IMR-90 (cell line): Measurements from ENCODE around the gene SLC19A1. TPM values are rescaled to one million over a fixed set of nuclear protein-coding genes. Genes with fewer than 3 reads are reported as not detected.

ENCODE experiments used
- ATAC-seq: fragments of 200-7000 bp; cut with Tn5 transposase; 2 replicates; pipeline ENCODE4 v1.9.1; 2020; ENCODE audit warnings: low read depth, mild to moderate bottlenecking, moderate library complexity
- BruUV-seq: library from RNA; stranded (reverse); fragments of 400-500 nt; replicated peaks from 2 replicates; lab custom pipeline; 2021; lab: Mats Ljungman, UMichigan
- CTCF ChIA-PET: fragments of 300-600 bp; formaldehyde crosslinking; extraction: SDS; loops from one replicate; lab custom pipeline; 2021; ENCODE audit warnings: antibody characterized with exemption; lab: Yijun Ruan, JAX
- POLR2A ChIA-PET: fragments of 300-600 bp; sonication (Branson Sonifier 250); formaldehyde crosslinking; loops from one replicate; lab custom pipeline; 2022; ENCODE audit warnings: antibody characterized with exemption; ENCODE audit not compliant: unreplicated experiment; lab: Charles Lee
- DNase-seq: peaks from one replicate; pipeline ENCODE4 v3.0.0; 2013
- H2AFZ ChIP-seq: replicated peaks from 2 replicates; pipeline ENCODE3; 2013; ENCODE audit warnings: low read length, mild to moderate bottlenecking; ENCODE audit not compliant: poor library complexity
- H2AK5ac ChIP-seq: 2 replicates; pipeline ENCODE4 v1.6.1; 2013; ENCODE audit warnings: low read depth, low read length, inconsistent platforms
- H2AK9ac ChIP-seq: replicated peaks from 2 replicates; pipeline ENCODE3; 2013; ENCODE audit warnings: mild to moderate bottlenecking, low read depth, low read length, moderate library complexity; ENCODE audit not compliant: poor library complexity
- H2BK120ac ChIP-seq: 2 replicates; pipeline ENCODE4 v1.6.1; 2013; ENCODE audit warnings: low read depth, low read length, inconsistent platforms
- H2BK15ac ChIP-seq: 3 replicates; pipeline ENCODE4 v1.6.1; 2013; ENCODE audit warnings: low read depth, low read length, inconsistent platforms
- H2BK20ac ChIP-seq: 2 replicates; pipeline ENCODE4 v1.6.1; 2013; ENCODE audit warnings: low read depth, mild to moderate bottlenecking, inconsistent platforms, low read length, moderate library complexity
- H2BK5ac ChIP-seq: 2 replicates; pipeline ENCODE4 v1.6.1; 2013; ENCODE audit warnings: mild to moderate bottlenecking, low read depth, low read length, inconsistent platforms; ENCODE audit not compliant: poor library complexity, severe bottlenecking
- H3K14ac ChIP-seq: replicated peaks from 2 replicates; pipeline ENCODE4 v1.6.1; 2013; ENCODE audit warnings: low read depth, low read length, inconsistent platforms
- H3K18ac ChIP-seq: 2 replicates; pipeline ENCODE4 v1.6.1; 2013; ENCODE audit warnings: low read depth, low read length, control low read depth
- H3K23ac ChIP-seq: 2 replicates; pipeline ENCODE4 v1.6.1; 2013; ENCODE audit warnings: low read depth, low read length, inconsistent platforms
- H3K27ac ChIP-seq: 2 replicates; pipeline ENCODE4 v1.5.1; 2013; ENCODE audit warnings: mild to moderate bottlenecking, control low read depth, low read length; ENCODE audit not compliant: insufficient read depth
- H3K27me3 ChIP-seq: 2 replicates; pipeline ENCODE4 v1.6.1; 2013; ENCODE audit warnings: low read length; ENCODE audit not compliant: control insufficient read depth, insufficient read depth
- H3K36me3 ChIP-seq: 2 replicates; pipeline ENCODE4 v1.6.1; 2013; ENCODE audit warnings: low read length, mixed read lengths; ENCODE audit not compliant: control insufficient read depth, insufficient read depth
- H3K4ac ChIP-seq: 2 replicates; pipeline ENCODE4 v1.6.1; 2013; ENCODE audit warnings: low read depth, low read length, inconsistent platforms
- H3K4me1 ChIP-seq: 2 replicates; pipeline ENCODE4 v1.6.1; 2013; ENCODE audit warnings: low read length, mixed read lengths; ENCODE audit not compliant: control insufficient read depth, insufficient read depth
- H3K4me2 ChIP-seq: 2 replicates; pipeline ENCODE4 v1.6.1; 2013; ENCODE audit warnings: low read depth, mild to moderate bottlenecking, control low read depth, low read length, moderate library complexity
- H3K4me3 ChIP-seq: 2 replicates; pipeline ENCODE4 v1.5.1; 2013; ENCODE audit warnings: low read depth, mild to moderate bottlenecking, control low read depth, low read length, moderate library complexity; ENCODE audit not compliant: insufficient read depth
- H3K56ac ChIP-seq: 2 replicates; pipeline ENCODE4 v1.6.1; 2013; ENCODE audit warnings: low read length, inconsistent platforms; ENCODE audit not compliant: insufficient read depth; ENCODE audit errors: extremely low read depth
- H3K79me1 ChIP-seq, 2 experiments: 2 replicates each; pipeline ENCODE4 v1.6.1; 2013; ENCODE audit warnings: low read length in 2 of 2, inconsistent platforms in 1 of 2, low read depth in 1 of 2
- H3K9ac ChIP-seq: 2 replicates; pipeline ENCODE4 v1.6.1; 2013; ENCODE audit warnings: low read depth, low read length, control low read depth
- H3K9me1 ChIP-seq: 2 replicates; pipeline ENCODE4 v1.6.1; 2013; ENCODE audit warnings: low read length, inconsistent platforms; ENCODE audit not compliant: insufficient read depth
- H3K9me3 ChIP-seq: 2 replicates; pipeline ENCODE4 v1.6.1; 2013; ENCODE audit warnings: low read length; ENCODE audit not compliant: control insufficient read depth, insufficient read depth
- H4K20me1 ChIP-seq: 2 replicates; pipeline ENCODE4 v1.6.1; 2013; ENCODE audit warnings: low read length, inconsistent platforms; ENCODE audit not compliant: insufficient read depth
- H4K5ac ChIP-seq: 2 replicates; pipeline ENCODE4 v1.6.1; 2013; ENCODE audit warnings: mild to moderate bottlenecking, low read depth, low read length, control low read depth
- H4K8ac ChIP-seq, 2 experiments: 2 replicates each; pipeline ENCODE4 v1.6.1; 2013; ENCODE audit warnings: low read depth in 2 of 2, low read length in 2 of 2, control low read depth in 1 of 2, inconsistent platforms in 1 of 2
- H4K91ac ChIP-seq: 2 replicates; pipeline ENCODE4 v1.6.1; 2013; ENCODE audit warnings: low read depth, low read length, inconsistent platforms; ENCODE audit not compliant: insufficient read depth
- BHLHE40 ChIP-seq: fragments of 150-350 bp; IDR thresholded peaks from 2 replicates; pipeline ENCODE4 v1.6.1; 2016; ENCODE audit warnings: mild to moderate bottlenecking, low read depth, low read length
- CEBPB ChIP-seq: IDR thresholded peaks from 2 replicates; pipeline ENCODE4 v1.6.1; 2012; ENCODE audit warnings: low read depth, low read length, improper control_type of control experiment
- CHD1 ChIP-seq: IDR thresholded peaks from 2 replicates; pipeline ENCODE4 v1.6.1; 2012; ENCODE audit warnings: low read depth, low read length, improper control_type of control experiment
- CTCF ChIP-seq: conservative IDR thresholded peaks from 2 replicates; pipeline ENCODE4 v1.5.1; 2012; ENCODE audit warnings: mild to moderate bottlenecking, low read depth, low read length, improper control_type of control experiment
- FOS ChIP-seq: fragments of 150-350 bp; IDR thresholded peaks from 2 replicates; pipeline ENCODE4 v1.6.1; 2016; ENCODE audit warnings: low read depth, low read length
- MAFK ChIP-seq: IDR thresholded peaks from 2 replicates; pipeline ENCODE4 v1.6.1; 2012; ENCODE audit warnings: low read depth, low read length, improper control_type of control experiment
- MAZ ChIP-seq: IDR thresholded peaks from 2 replicates; pipeline ENCODE4 v1.6.1; 2012; ENCODE audit warnings: low read depth, mild to moderate bottlenecking, low read length, improper control_type of control experiment, moderate library complexity, borderline replicate concordance
- MXI1 ChIP-seq: IDR thresholded peaks from 2 replicates; pipeline ENCODE4 v1.6.1; 2012; ENCODE audit warnings: low read depth, mild to moderate bottlenecking, low read length, moderate library complexity, borderline replicate concordance
- NFE2L2 ChIP-seq: fragments of 150-350 bp; IDR thresholded peaks from 2 replicates; pipeline ENCODE4 v1.6.1; 2016; ENCODE audit warnings: low read depth, mild to moderate bottlenecking, low read length
- POLR2A ChIP-seq: IDR thresholded peaks from 2 replicates; pipeline ENCODE4 v1.6.1; 2012; ENCODE audit warnings: mild to moderate bottlenecking, low read depth, low read length
- RCOR1 ChIP-seq: IDR thresholded peaks from 2 replicates; pipeline ENCODE4 v1.6.1; 2012; ENCODE audit warnings: mild to moderate bottlenecking, low read length, improper control_type of control experiment; ENCODE audit not compliant: insufficient replicate concordance
- SMC3 ChIP-seq: fragments of 150-350 bp; IDR thresholded peaks from 2 replicates; pipeline ENCODE4 v1.6.1; 2016; ENCODE audit warnings: low read depth, mild to moderate bottlenecking, antibody characterized with exemption, low read length, moderate library complexity
- WGBS, 2 experiments: methylation state at CpG; one replicate each; pipeline versions ENCODE4 v1.1.5 to v1.1.7; 2013; ENCODE audit warnings: missing lambda C conversion rate in 2 of 2; ENCODE audit not compliant: insufficient read length in 1 of 2; ENCODE audit errors: extremely low coverage in 2 of 2; 5-methylcytosine and 5-hydroxymethylcytosine counted together
- dilution Hi-C: fragments of 300-500 bp; cut with HindIII; formaldehyde crosslinking; loops from one replicate; pipeline ENCODE4 v1.14.3; 2018; ENCODE audit warnings: low sequenced_read_pairs; ENCODE audit not compliant: unreplicated experiment
- in situ Hi-C: fragments of 300-500 bp; cut with MboI; formaldehyde crosslinking; loops from 3 replicates; pipeline ENCODE4 v1.14.3; 2019; ENCODE audit warnings: low sequenced_read_pairs, inconsistent platforms, mixed read lengths
- intact Hi-C: fragments of 100-400 bp; cut with micrococcal nuclease; formaldehyde crosslinking; loops from 2 replicates; pipeline ENCODE4 v1.10.0; 2022
- polyA plus RNA-seq, 3 experiments: library from polyadenylated mRNA; depleted of rRNA; stranded (reverse); fragments of >200 nt; gene quantifications; 2 replicates each; pipeline ENCODE4 v1.2.3, GENCODE V29; 2012; ENCODE audit warnings: low replicate concordance in 1 of 3
- total RNA-seq: library from RNA; depleted of rRNA; stranded (reverse); fragments of >200 nt; gene quantifications from 2 replicates; pipeline ENCODE4 v1.2.3, GENCODE V29; 2012

The SLC19A1 gene
- total and polyA plus RNA-seq, 2 of the 4 experiments (the other 2 are of a cell fraction), result 2.2 to 16.2 TPM

GRCh38 chr21:45449658-45450422, 92.4 kb downstream of the SLC19A1 start (continued):
- no peak for TF ChIP-seq BHLHE40
- TF ChIP-seq POLR2A, result no peak

DNA sequence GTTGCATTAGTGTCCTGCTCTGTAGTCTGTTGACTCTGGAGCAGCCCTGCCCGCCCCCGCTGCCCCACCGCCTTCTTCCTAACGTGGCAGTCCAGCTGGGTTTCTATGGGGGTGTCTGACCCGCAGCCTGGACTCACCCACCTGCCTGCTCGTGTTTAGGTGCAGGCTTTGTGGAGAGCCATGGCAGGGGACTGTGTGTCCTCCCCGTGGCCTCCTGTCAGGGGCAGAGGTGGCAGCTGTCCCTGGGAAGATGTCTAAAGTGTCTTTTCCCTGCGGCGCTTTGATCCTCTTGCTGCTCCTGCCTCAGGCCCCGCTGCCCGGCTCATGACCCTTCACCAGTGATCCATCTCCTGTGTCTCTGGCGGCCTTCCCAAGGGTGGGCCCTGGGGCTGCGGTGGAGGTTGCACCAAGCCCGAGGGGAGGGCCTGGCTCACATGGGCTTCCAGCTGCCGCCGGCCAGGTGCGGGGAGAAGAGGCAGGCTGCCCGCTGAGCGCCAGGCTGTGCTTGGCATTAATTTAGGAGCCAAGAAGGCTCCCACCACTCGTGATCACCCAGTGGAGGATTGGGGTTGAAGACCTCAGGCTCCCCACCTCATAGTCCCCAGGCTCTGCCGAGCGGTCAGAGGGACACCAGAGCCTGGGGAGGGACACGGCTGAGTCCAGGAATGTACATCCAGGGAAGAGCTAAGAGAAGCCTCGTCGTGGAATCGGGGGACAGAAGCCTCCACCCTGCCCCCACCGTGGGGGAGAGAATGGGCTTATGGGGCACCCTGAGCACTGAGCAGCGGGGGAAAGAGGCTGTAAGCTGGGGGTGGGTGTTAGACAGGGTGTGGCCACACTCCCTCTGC, 93.2 kb downstream of the SLC19A1 start:
- H3K4ac ChIP-seq, result no peak overlapping the region
- no peak overlapping the region for H2BK5ac ChIP-seq
- H3K14ac ChIP-seq, result no peak overlapping the region
- ChIA-PET POLR2A (interaction anchor here (0.6 kb wide), 1 partner anchor 424 kb away, joined by 3 read pairs; no protein-coding TSS in a partner anchor), CTCF (interaction anchor here (0.6 kb wide), 1 partner anchor 188 kb away, joined by 3 read pairs; no protein-coding TSS in a partner anchor)
- H3K4me3 ChIP-seq, result no peak overlapping the region
- no peak overlapping the region for H3K18ac ChIP-seq
- peaks cover 67% of the 10 kb centered on the region for H4K20me1 ChIP-seq
- H3K4me1 ChIP-seq, result peaks cover 12% of the 10 kb centered on the region
- dilution Hi-C loops (no loop called here), in situ Hi-C loops (loop anchor here (5.0 to 10.0 kb wide), 2 partner anchors 157 to 304 kb away; no protein-coding TSS in a partner anchor), intact Hi-C loops (no loop called here)
- WGBS, 2 experiments, result 43% methylated on average over 9 of the region's 28 CpGs; no CpG with 5 or more reads in 1 of the 2 experiments
- H3K23ac ChIP-seq, result no peak overlapping the region
- DNase-seq (no peak), ATAC-seq (no peak)
- no peak overlapping the region for H2BK120ac ChIP-seq
- H3K27me3 ChIP-seq, result no peaks in the 10 kb centered on the region
- peaks cover 15% of the 10 kb centered on the region for H3K36me3 ChIP-seq
- H4K8ac ChIP-seq, result no peak overlapping the region
- no peak overlapping the region for H3K56ac ChIP-seq
- H2BK20ac ChIP-seq, result no peak overlapping the region
- peaks cover 29 to 89% of the 10 kb centered on the region in 2 experiments for H3K79me1 ChIP-seq
- H2AFZ ChIP-seq, result no peak overlapping the region
- peaks cover 23% of the 10 kb centered on the region for H3K9me1 ChIP-seq
- H3K27ac ChIP-seq, result no peak overlapping the region
- no peak overlapping the region for H4K5ac ChIP-seq
- H3K9ac ChIP-seq, result no peak overlapping the region
- H3K9me3 ChIP-seq, result peaks cover 5% of the 10 kb centered on the region
- H4K91ac ChIP-seq, result no peak overlapping the region
- no TSS peak for BruUV-seq
- H2BK15ac ChIP-seq, result no peak overlapping the region
- no peak overlapping the region for H2AK9ac ChIP-seq
- H3K4me2 ChIP-seq, result no peak overlapping the region
- TF ChIP-seq BHLHE40 (no peak), POLR2A (no peak), SMC3 (no peak), CHD1 (no peak), MXI1 (no peak), CTCF (no peak), CEBPB (no peak), RCOR1 (no peak), MAZ (no peak), MAFK (no peak), FOS (no peak), NFE2L2 (no peak)
- H2AK5ac ChIP-seq, result no peak overlapping the region
